ENCODE data around the gene AGK. TPM values are rescaled to one million over a fixed set of nuclear protein-coding genes. Genes with fewer than 3 reads are reported as not detected.

AGK gene
- total RNA-seq, 1 experiment from 2014 or later = 32.6 TPM

DNA sequence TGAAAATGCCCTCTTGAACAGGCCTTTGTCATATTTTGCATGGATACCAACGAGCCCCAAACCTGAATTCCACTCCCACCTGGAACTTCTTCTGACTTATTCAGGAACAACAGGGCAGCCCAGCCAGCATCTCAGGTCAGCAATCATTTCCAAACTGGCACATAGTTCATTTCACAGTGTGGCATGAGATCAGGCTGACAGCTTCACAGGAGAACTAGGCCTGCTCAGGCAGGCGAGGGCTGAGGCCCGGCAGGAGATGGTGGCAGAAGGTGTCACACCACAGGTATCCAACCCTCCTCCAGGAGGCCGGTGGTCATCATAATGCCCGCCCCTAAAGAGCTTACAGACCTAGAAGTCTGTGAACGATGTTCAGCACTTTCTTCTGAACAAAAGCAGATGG is 108.3 kb downstream of the AGK start:
- BruUV-seq (replicated peaks) = no TSS peak

GRCh38 chr7:141660259-141660658 is 109.0 kb downstream of the AGK start:
- BruUV-seq (replicated peaks) = no TSS peak

More for the DNA sequence above, 108.3 kb downstream of the AGK start:
- DNase-seq (ENCODE audit: low read depth, low spot score) (no peak), ATAC-seq (no peak)
- Histone ChIP-seq H3K4me1 (ENCODE audit: control insufficient read depth, insufficient read depth, low read length) (no peaks in the 10 kb centered on the region), H3K27ac (ENCODE audit: low read length) (no peak overlapping the region), H3K9me3 (ENCODE audit: control insufficient read depth, insufficient read depth, low read depth, low read length) (no peaks in the 10 kb centered on the region), H3K4me3 (ENCODE audit: low read depth in 2 of 2, low read length in 2 of 2) (no peak overlapping the region), H3K36me3 (ENCODE audit: control insufficient read depth, insufficient read depth, low read length) (no peaks in the 10 kb centered on the region), H3K27me3 (ENCODE audit: control insufficient read depth, insufficient read depth, low read length) (no peaks in the 10 kb centered on the region)
- intact Hi-C loops (cut with micrococcal nuclease; ENCODE audit: unreplicated experiment) = no loop called here
- ChIA-PET POLR2A (no interaction called here), CTCF (no interaction called here)
- in situ Hi-C loops (cut with HindIII; ENCODE audit: low pct_unique_long_range_greater_than_20kb, low sequenced_read_pairs) = no loop called here
- TF ChIP-seq, protein P1, sequence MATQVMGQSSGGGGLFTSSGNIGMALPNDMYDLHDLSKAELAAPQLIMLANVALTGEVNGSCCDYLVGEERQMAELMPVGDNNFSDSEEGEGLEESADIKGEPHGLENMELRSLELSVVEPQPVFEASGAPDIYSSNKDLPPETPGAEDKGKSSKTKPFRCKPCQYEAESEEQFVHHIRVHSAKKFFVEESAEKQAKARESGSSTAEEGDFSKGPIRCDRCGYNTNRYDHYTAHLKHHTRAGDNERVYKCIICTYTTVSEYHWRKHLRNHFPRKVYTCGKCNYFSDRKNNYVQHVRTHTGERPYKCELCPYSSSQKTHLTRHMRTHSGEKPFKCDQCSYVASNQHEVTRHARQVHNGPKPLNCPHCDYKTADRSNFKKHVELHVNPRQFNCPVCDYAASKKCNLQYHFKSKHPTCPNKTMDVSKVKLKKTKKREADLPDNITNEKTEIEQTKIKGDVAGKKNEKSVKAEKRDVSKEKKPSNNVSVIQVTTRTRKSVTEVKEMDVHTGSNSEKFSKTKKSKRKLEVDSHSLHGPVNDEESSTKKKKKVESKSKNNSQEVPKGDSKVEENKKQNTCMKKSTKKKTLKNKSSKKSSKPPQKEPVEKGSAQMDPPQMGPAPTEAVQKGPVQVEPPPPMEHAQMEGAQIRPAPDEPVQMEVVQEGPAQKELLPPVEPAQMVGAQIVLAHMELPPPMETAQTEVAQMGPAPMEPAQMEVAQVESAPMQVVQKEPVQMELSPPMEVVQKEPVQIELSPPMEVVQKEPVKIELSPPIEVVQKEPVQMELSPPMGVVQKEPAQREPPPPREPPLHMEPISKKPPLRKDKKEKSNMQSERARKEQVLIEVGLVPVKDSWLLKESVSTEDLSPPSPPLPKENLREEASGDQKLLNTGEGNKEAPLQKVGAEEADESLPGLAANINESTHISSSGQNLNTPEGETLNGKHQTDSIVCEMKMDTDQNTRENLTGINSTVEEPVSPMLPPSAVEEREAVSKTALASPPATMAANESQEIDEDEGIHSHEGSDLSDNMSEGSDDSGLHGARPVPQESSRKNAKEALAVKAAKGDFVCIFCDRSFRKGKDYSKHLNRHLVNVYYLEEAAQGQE (IDR thresholded peaks at IDR 0.05; ENCODE audit: insufficient read depth in 1 of 2, low read depth in 2 of 2, low read length in 1 of 2) = no peak
- TF ChIP-seq TCF7L2 (IDR thresholded peaks at IDR 0.05; ENCODE audit: low read depth, low read length) (no peak), SIN3A (IDR thresholded peaks at IDR 0.05; ENCODE audit: borderline replicate concordance, insufficient read depth, low read depth, low read length) (no peak), POLR2AphosphoS5 (IDR thresholded peaks at IDR 0.05; ENCODE audit: low read depth, low read length) (no peak), CTCF (IDR thresholded peaks at IDR 0.05) (no peak)

More at GRCh38 chr7:141660259-141660658, 109.0 kb downstream of the AGK start:
- Histone ChIP-seq H3K4me1 (ENCODE audit: control insufficient read depth, insufficient read depth, low read length) (no peaks in the 10 kb centered on the region), H3K36me3 (ENCODE audit: control insufficient read depth, insufficient read depth, low read length) (no peaks in the 10 kb centered on the region), H3K9me3 (ENCODE audit: control insufficient read depth, insufficient read depth, low read depth, low read length) (no peaks in the 10 kb centered on the region), H3K4me3 (ENCODE audit: low read depth in 2 of 2, low read length in 2 of 2) (no peak overlapping the region), H3K27ac (ENCODE audit: low read length) (no peak overlapping the region), H3K27me3 (ENCODE audit: control insufficient read depth, insufficient read depth, low read length) (no peaks in the 10 kb centered on the region)
- intact Hi-C loops (cut with micrococcal nuclease; ENCODE audit: unreplicated experiment) (no loop called here), in situ Hi-C loops (cut with HindIII; ENCODE audit: low pct_unique_long_range_greater_than_20kb, low sequenced_read_pairs) (no loop called here)
- ATAC-seq = no peak
- CTCF ChIA-PET = no interaction called here
- TF ChIP-seq SIN3A (IDR thresholded peaks at IDR 0.05; ENCODE audit: borderline replicate concordance, insufficient read depth, low read depth, low read length) = no peak
- no peak for TF ChIP-seq POLR2AphosphoS5 (IDR thresholded peaks at IDR 0.05; ENCODE audit: low read depth, low read length)
- TF ChIP-seq, protein P1 (IDR thresholded peaks at IDR 0.05; ENCODE audit: insufficient read depth in 1 of 2, low read depth in 2 of 2, low read length in 1 of 2) = no peak
- TF ChIP-seq TCF7L2 (IDR thresholded peaks at IDR 0.05; ENCODE audit: low read depth, low read length) = no peak
- no peak for TF ChIP-seq CTCF (IDR thresholded peaks at IDR 0.05)
- no peak for DNase-seq (ENCODE audit: low read depth, low spot score)
- POLR2A ChIA-PET = no interaction called here

Measured in Panc1 (cell line).